ENCODE results near the gene VWC2L. TPM values are rescaled to one million over a fixed set of nuclear protein-coding genes. Genes with fewer than 3 reads are reported as not detected.
A peak's percentile ranks its signal among the peaks of the same experiment; 100 is the strongest.

Gene VWC2L
- total RNA-seq = not detected

- Mint-ChIP-seq H3K36me3 (ENCODE audit: low read depth) (no peaks in the 10 kb centered on the region), H3K9me3 (peaks cover 5% of the 10 kb centered on the region), H3K4me3 (no peak within 1 kb of the TSS), H3K27ac (no peak within 1 kb of the TSS), H3K4me1 (ENCODE audit: low read depth) (no peaks in the 10 kb centered on the region), H3K27me3 (ENCODE audit: low read depth) (peaks cover 5% of the 10 kb centered on the region)
- intact Hi-C loops (cut with micrococcal nuclease) = no loop called here
- DNase-seq = peak; percentile 56
- CTCF ChIA-PET = no interaction called here
Measured at GRCh38 chr2:214410918-214411554, at the start of gene VWC2L. VWC2L (plus strand) TSS chr2:214411054; CDS start chr2:214414194, 3,140 bp downstream.

- no peaks in the 10 kb centered on the region for H3K36me3 Mint-ChIP-seq (ENCODE audit: low read depth)
- no peak overlapping the region for H3K4me3 Mint-ChIP-seq
- H3K4me1 Mint-ChIP-seq (ENCODE audit: low read depth) = no peaks in the 10 kb centered on the region
- CTCF ChIA-PET = interaction anchor here (1.3 kb wide), 1 partner anchor 48 kb away, joined by 3 read pairs; no protein-coding TSS in a partner anchor
- intact Hi-C loops (cut with micrococcal nuclease) = no loop called here
- no peak for DNase-seq
- H3K9me3 Mint-ChIP-seq = peaks cover 7% of the 10 kb centered on the region
- H3K27me3 Mint-ChIP-seq (ENCODE audit: low read depth) = no peaks in the 10 kb centered on the region
- no peak overlapping the region for H3K27ac Mint-ChIP-seq
Measured at GRCh38 chr2:214361116-214361515, 49.7 kb upstream of the VWC2L start.

- no peak for DNase-seq
- no peaks in the 10 kb centered on the region for H3K36me3 Mint-ChIP-seq (ENCODE audit: low read depth)
- no peak overlapping the region for H3K27ac Mint-ChIP-seq
- intact Hi-C loops (cut with micrococcal nuclease) = no loop called here
- CTCF ChIA-PET = no interaction called here
- no peaks in the 10 kb centered on the region for H3K9me3 Mint-ChIP-seq
- no peaks in the 10 kb centered on the region for H3K27me3 Mint-ChIP-seq (ENCODE audit: low read depth)
- no peak overlapping the region for H3K4me3 Mint-ChIP-seq
- no peaks in the 10 kb centered on the region for H3K4me1 Mint-ChIP-seq (ENCODE audit: low read depth)
Measured at GRCh38 chr2:214365549-214365948, 45.3 kb upstream of the VWC2L start.

GRCh38 chr2:214367171-214367570 is 43.7 kb upstream of the VWC2L start:
- intact Hi-C loops (cut with micrococcal nuclease) = no loop called here
- no peaks in the 10 kb centered on the region for H3K9me3 Mint-ChIP-seq
- no peaks in the 10 kb centered on the region for H3K4me1 Mint-ChIP-seq (ENCODE audit: low read depth)
- no peak for DNase-seq
- H3K36me3 Mint-ChIP-seq (ENCODE audit: low read depth) = no peaks in the 10 kb centered on the region
- no peak overlapping the region for H3K27ac Mint-ChIP-seq
- peaks cover 3% of the 10 kb centered on the region for H3K27me3 Mint-ChIP-seq (ENCODE audit: low read depth)
- no peak overlapping the region for H3K4me3 Mint-ChIP-seq
- CTCF ChIA-PET = no interaction called here

- CTCF ChIA-PET = no interaction called here
- peaks cover 4% of the 10 kb centered on the region for H3K27me3 Mint-ChIP-seq (ENCODE audit: low read depth)
- H3K4me1 Mint-ChIP-seq (ENCODE audit: low read depth) = no peaks in the 10 kb centered on the region
- H3K36me3 Mint-ChIP-seq (ENCODE audit: low read depth) = no peaks in the 10 kb centered on the region
- intact Hi-C loops (cut with micrococcal nuclease) = no loop called here
- no peak overlapping the region for H3K4me3 Mint-ChIP-seq
- no peak for DNase-seq
- no peak overlapping the region for H3K27ac Mint-ChIP-seq
- no peaks in the 10 kb centered on the region for H3K9me3 Mint-ChIP-seq
Measured at GRCh38 chr2:214376618-214377285, 34.1 kb upstream of the VWC2L start.

GRCh38 chr2:214377286-214377624 is 33.6 kb upstream of the VWC2L start:
- Mint-ChIP-seq H3K4me3 (no peak overlapping the region), H3K27me3 (ENCODE audit: low read depth) (no peaks in the 10 kb centered on the region), H3K27ac (no peak overlapping the region), H3K4me1 (ENCODE audit: low read depth) (no peaks in the 10 kb centered on the region), H3K9me3 (no peaks in the 10 kb centered on the region), H3K36me3 (ENCODE audit: low read depth) (no peaks in the 10 kb centered on the region)
- no peak for DNase-seq
- intact Hi-C loops (cut with micrococcal nuclease) = no loop called here
- CTCF ChIA-PET = no interaction called here

- Mint-ChIP-seq H3K9me3 (peaks cover 1% of the 10 kb centered on the region), H3K4me3 (no peak overlapping the region), H3K27ac (no peak overlapping the region), H3K36me3 (ENCODE audit: low read depth) (no peaks in the 10 kb centered on the region), H3K4me1 (ENCODE audit: low read depth) (no peaks in the 10 kb centered on the region), H3K27me3 (ENCODE audit: low read depth) (no peaks in the 10 kb centered on the region)
- DNase-seq = no peak
- intact Hi-C loops (cut with micrococcal nuclease) = no loop called here
- CTCF ChIA-PET = no interaction called here
Measured at GRCh38 chr2:214378455-214379103, 32.3 kb upstream of the VWC2L start.

GRCh38 chr2:214379227-214379626 is 31.6 kb upstream of the VWC2L start:
- Mint-ChIP-seq H3K4me3 (no peak overlapping the region), H3K9me3 (peaks cover 1% of the 10 kb centered on the region), H3K27ac (no peak overlapping the region), H3K4me1 (ENCODE audit: low read depth) (no peaks in the 10 kb centered on the region), H3K27me3 (ENCODE audit: low read depth) (no peaks in the 10 kb centered on the region), H3K36me3 (ENCODE audit: low read depth) (no peaks in the 10 kb centered on the region)
- CTCF ChIA-PET = no interaction called here
- no peak for DNase-seq
- intact Hi-C loops (cut with micrococcal nuclease) = no loop called here

- no peaks in the 10 kb centered on the region for H3K27me3 Mint-ChIP-seq (ENCODE audit: low read depth)
- H3K4me1 Mint-ChIP-seq (ENCODE audit: low read depth) = no peaks in the 10 kb centered on the region
- intact Hi-C loops (cut with micrococcal nuclease) = no loop called here
- no peaks in the 10 kb centered on the region for H3K36me3 Mint-ChIP-seq (ENCODE audit: low read depth)
- no peak for DNase-seq
- peaks cover 1% of the 10 kb centered on the region for H3K9me3 Mint-ChIP-seq
- CTCF ChIA-PET = no interaction called here
- H3K27ac Mint-ChIP-seq = no peak overlapping the region
- H3K4me3 Mint-ChIP-seq = no peak overlapping the region
Measured at GRCh38 chr2:214380681-214381080, 30.2 kb upstream of the VWC2L start.

GRCh38 chr2:214382229-214382628 is 28.6 kb upstream of the VWC2L start:
- Mint-ChIP-seq H3K4me1 (ENCODE audit: low read depth) (no peaks in the 10 kb centered on the region), H3K9me3 (peaks cover 1% of the 10 kb centered on the region), H3K36me3 (ENCODE audit: low read depth) (no peaks in the 10 kb centered on the region), H3K27ac (no peak overlapping the region), H3K4me3 (no peak overlapping the region), H3K27me3 (ENCODE audit: low read depth) (no peaks in the 10 kb centered on the region)
- CTCF ChIA-PET = no interaction called here
- intact Hi-C loops (cut with micrococcal nuclease) = no loop called here
- no peak for DNase-seq

- Mint-ChIP-seq H3K4me3 (no peak overlapping the region), H3K36me3 (ENCODE audit: low read depth) (no peaks in the 10 kb centered on the region), H3K27ac (no peak overlapping the region), H3K9me3 (peaks cover 1% of the 10 kb centered on the region), H3K4me1 (ENCODE audit: low read depth) (no peaks in the 10 kb centered on the region), H3K27me3 (ENCODE audit: low read depth) (no peaks in the 10 kb centered on the region)
- DNase-seq = no peak
- intact Hi-C loops (cut with micrococcal nuclease) = no loop called here
- CTCF ChIA-PET = no interaction called here
Measured at GRCh38 chr2:214386720-214387119, 24.1 kb upstream of the VWC2L start.

GRCh38 chr2:214389334-214389733 is 21.5 kb upstream of the VWC2L start:
- DNase-seq = no peak
- H3K36me3 Mint-ChIP-seq (ENCODE audit: low read depth) = no peaks in the 10 kb centered on the region
- CTCF ChIA-PET = no interaction called here

GRCh38 chr2:214393796-214394195 is 17.1 kb upstream of the VWC2L start:
- intact Hi-C loops (cut with micrococcal nuclease) = no loop called here
- CTCF ChIA-PET = no interaction called here
- H3K4me1 Mint-ChIP-seq (ENCODE audit: low read depth) = no peaks in the 10 kb centered on the region
- no peak for DNase-seq
- H3K4me3 Mint-ChIP-seq = no peak overlapping the region
- no peaks in the 10 kb centered on the region for H3K27me3 Mint-ChIP-seq (ENCODE audit: low read depth)
- H3K9me3 Mint-ChIP-seq = no peaks in the 10 kb centered on the region
- H3K27ac Mint-ChIP-seq = no peak overlapping the region
- no peaks in the 10 kb centered on the region for H3K36me3 Mint-ChIP-seq (ENCODE audit: low read depth)

More at GRCh38 chr2:214389334-214389733, 21.5 kb upstream of the VWC2L start:
- intact Hi-C loops (cut with micrococcal nuclease) = no loop called here
- Mint-ChIP-seq H3K4me3 (no peak overlapping the region), H3K27ac (no peak overlapping the region), H3K27me3 (ENCODE audit: low read depth) (no peaks in the 10 kb centered on the region), H3K9me3 (no peaks in the 10 kb centered on the region), H3K4me1 (ENCODE audit: low read depth) (no peaks in the 10 kb centered on the region)
